A673 (cell line): ENCODE measurements around the gene PRC1. TPM values are rescaled to one million over a fixed set of nuclear protein-coding genes. Genes with fewer than 3 reads are reported as not detected.

Experiments
- BruUV-seq: library from RNA; stranded (reverse); fragments of 400-500 nt; replicated peaks from 2 replicates; lab custom pipeline; 2021; lab: Mats Ljungman, UMichigan
- CTCF ChIA-PET: fragments of 300-600 bp; sonication (Branson Sonifier 250); formaldehyde crosslinking; loops from one replicate; lab custom pipeline; 2022; ENCODE audit warnings: antibody characterized with exemption; lab: Charles Lee
- POLR2A ChIA-PET: fragments of 300-600 bp; sonication (Branson Sonifier 250); formaldehyde crosslinking; loops from one replicate; lab custom pipeline; 2022; ENCODE audit warnings: antibody characterized with exemption; ENCODE audit not compliant: low non-redundant PET; lab: Charles Lee
- DNase-seq: peaks from one replicate; pipeline ENCODE4 v3.0.0-alpha.2; 2015; ENCODE audit warnings: low spot score
- H3K27ac ChIP-seq: fragments of 200-600 bp; sonication (generic); 2 replicates; pipeline ENCODE4 v1.5.1; 2016; ENCODE audit warnings: mixed run types, low read depth, mild to moderate bottlenecking, mixed read lengths, antibody characterized with exemption, low read length; ENCODE audit not compliant: poor library complexity, severe bottlenecking
- H3K27me3 ChIP-seq: fragments of 200-600 bp; sonication (generic); replicated peaks from 2 replicates; pipeline ENCODE4 v1.6.1; 2017; ENCODE audit warnings: mixed run types, low read depth, mild to moderate bottlenecking, mixed read lengths, antibody characterized with exemption, low read length; ENCODE audit not compliant: insufficient read depth, poor library complexity
- H3K36me3 ChIP-seq: fragments of 200-600 bp; sonication (generic); 2 replicates; pipeline ENCODE4 v1.6.1; 2016; ENCODE audit warnings: mixed run types, mild to moderate bottlenecking, mixed read lengths, antibody characterized with exemption, low read length; ENCODE audit not compliant: insufficient read depth, poor library complexity, severe bottlenecking
- H3K4me1 ChIP-seq: fragments of 200-600 bp; sonication (generic); 2 replicates; pipeline ENCODE4 v1.6.1; 2017; ENCODE audit warnings: mixed run types, mild to moderate bottlenecking, mixed read lengths, antibody characterized with exemption, low read length; ENCODE audit not compliant: insufficient read depth, poor library complexity, severe bottlenecking
- H3K4me3 ChIP-seq: fragments of 200-600 bp; sonication (generic); 2 replicates; pipeline ENCODE4 v1.5.1; 2016; ENCODE audit warnings: low read depth, mixed run types, mild to moderate bottlenecking, mixed read lengths, low read length; ENCODE audit not compliant: poor library complexity, severe bottlenecking
- H3K9me3 ChIP-seq: fragments of 200-600 bp; sonication (generic); 2 replicates; pipeline ENCODE4 v1.6.1; 2016; ENCODE audit warnings: mixed run types, low read depth, mild to moderate bottlenecking, mixed read lengths, antibody characterized with exemption, low read length; ENCODE audit not compliant: poor library complexity, severe bottlenecking
- EZH2 ChIP-seq: fragments of 200-600 bp; sonication (generic); IDR thresholded peaks from 2 replicates; pipeline ENCODE4 v1.6.1; 2017; ENCODE audit warnings: borderline replicate concordance, low read depth, mild to moderate bottlenecking, mixed read lengths, antibody characterized with exemption, low read length; ENCODE audit not compliant: poor library complexity, severe bottlenecking
- intact Hi-C: fragments of 100-400 bp; cut with micrococcal nuclease; formaldehyde crosslinking; loops from one replicate; pipeline ENCODE4 v1.10.0; 2022; ENCODE audit not compliant: unreplicated experiment
- total RNA-seq: library from RNA; stranded (reverse); gene quantifications from 2 replicates; pipeline ENCODE4 v1.2.3, GENCODE V29; 2021
- TF ChIP-seq, protein P1 (sequence below): fragments of 300-800, 200-600 bp; sonication (generic); conservative IDR thresholded peaks from 2 replicates; pipeline ENCODE4 v1.5.1; 2017; ENCODE audit warnings: low read depth, mild to moderate bottlenecking, antibody characterized with exemption, low read length, moderate library complexity, mixed read lengths

The PRC1 gene
- total RNA-seq, 1 experiment from 2014 or later: 339 TPM

DNA sequence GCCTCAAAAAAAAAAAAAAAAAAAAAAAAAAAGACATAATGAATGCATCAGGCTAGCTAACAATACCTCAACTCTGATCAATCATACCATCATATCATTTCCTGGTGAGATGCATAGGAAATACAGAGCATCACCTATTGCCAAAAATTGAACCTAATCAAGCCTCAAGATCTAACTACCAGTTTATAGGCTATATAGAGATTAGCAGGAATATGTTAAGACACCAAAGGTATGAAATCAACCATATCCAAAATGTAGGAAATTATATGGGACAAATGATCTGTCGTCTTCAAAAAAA lies 28.4 kb upstream of the PRC1 start:
- Histone ChIP-seq H3K36me3 (no peaks in the 10 kb centered on the region), H3K9me3 (no peaks in the 10 kb centered on the region), H3K27ac (peak overlapping the region; percentile 76), H3K4me3 (peak overlapping the region; percentile 90), H3K27me3 (no peaks in the 10 kb centered on the region), H3K4me1 (peaks cover 3% of the 10 kb centered on the region)
- ChIA-PET CTCF (interaction anchor here (0.6 to 0.9 kb wide), 2 partner anchors 27 to 250 kb away, joined by 4 to 5 read pairs; no protein-coding TSS in a partner anchor), POLR2A (no interaction called here)
- TSS peak; percentile 71 for BruUV-seq
- intact Hi-C loops: no loop called here
- no peak for DNase-seq
- no peak for TF ChIP-seq EZH2
- TF ChIP-seq, protein P1, sequence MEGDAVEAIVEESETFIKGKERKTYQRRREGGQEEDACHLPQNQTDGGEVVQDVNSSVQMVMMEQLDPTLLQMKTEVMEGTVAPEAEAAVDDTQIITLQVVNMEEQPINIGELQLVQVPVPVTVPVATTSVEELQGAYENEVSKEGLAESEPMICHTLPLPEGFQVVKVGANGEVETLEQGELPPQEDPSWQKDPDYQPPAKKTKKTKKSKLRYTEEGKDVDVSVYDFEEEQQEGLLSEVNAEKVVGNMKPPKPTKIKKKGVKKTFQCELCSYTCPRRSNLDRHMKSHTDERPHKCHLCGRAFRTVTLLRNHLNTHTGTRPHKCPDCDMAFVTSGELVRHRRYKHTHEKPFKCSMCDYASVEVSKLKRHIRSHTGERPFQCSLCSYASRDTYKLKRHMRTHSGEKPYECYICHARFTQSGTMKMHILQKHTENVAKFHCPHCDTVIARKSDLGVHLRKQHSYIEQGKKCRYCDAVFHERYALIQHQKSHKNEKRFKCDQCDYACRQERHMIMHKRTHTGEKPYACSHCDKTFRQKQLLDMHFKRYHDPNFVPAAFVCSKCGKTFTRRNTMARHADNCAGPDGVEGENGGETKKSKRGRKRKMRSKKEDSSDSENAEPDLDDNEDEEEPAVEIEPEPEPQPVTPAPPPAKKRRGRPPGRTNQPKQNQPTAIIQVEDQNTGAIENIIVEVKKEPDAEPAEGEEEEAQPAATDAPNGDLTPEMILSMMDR: no peak

DNA sequence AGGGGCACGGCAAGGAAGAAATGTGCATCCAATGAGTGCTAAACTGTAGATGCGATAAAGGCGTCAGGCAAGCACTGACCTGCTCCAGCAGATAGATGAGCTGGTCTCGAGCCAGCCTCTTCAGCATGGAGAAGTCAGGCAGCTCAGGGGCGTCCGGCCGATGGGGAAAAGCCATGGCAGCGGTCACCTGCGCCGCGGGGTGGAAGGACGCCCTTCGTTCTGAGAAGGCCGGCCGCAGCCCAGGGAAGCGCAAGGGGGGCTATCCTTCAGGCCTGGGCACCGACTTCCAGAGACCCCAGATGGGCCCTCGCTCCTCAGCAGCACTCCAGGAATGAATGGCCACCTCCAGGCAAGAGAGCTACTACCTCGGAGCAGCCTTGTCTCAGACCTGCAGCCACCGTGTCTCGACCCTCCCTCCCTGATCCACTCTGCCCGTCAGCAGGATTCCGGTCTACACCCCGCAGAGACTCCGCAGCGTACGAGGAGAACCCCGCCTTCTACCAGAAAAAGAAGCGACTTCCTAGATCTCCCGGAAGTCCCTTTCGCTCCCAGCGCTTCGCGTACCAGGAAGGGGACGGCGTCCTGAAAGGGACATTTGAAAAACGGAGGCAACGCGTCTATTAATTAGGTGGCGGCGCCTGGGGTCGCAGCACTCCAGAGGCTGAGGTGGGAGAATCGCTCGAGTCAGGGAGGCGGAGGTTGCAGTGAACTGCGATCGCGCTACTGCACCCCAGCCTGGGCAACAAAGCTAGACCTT lies 27.9 kb upstream of the PRC1 start, which contains the start of gene VPS33B:
TSS of gene VPS33B (minus strand) at position 520 of the 757 bp plus-strand sequence. CDS start at position 175, 345 bp downstream.
- ChIA-PET POLR2A (no interaction called here), CTCF (interaction anchor here (0.6 to 0.9 kb wide), 3 partner anchors 27 to 251 kb away, joined by 3 to 5 read pairs (median 4); no protein-coding TSS in a partner anchor)
- intact Hi-C loops: no loop called here
- Histone ChIP-seq H3K9me3 (no peaks in the 10 kb centered on the region), H3K27ac (peak within 1 kb of the TSS; percentile 76), H3K4me3 (peak within 1 kb of the TSS; percentile 90), H3K36me3 (no peaks in the 10 kb centered on the region), H3K27me3 (no peaks in the 10 kb centered on the region), H3K4me1 (peaks cover 3% of the 10 kb centered on the region)
- TF ChIP-seq, protein P1: no peak
- no peak for TF ChIP-seq EZH2
- BruUV-seq: TSS peak; percentile 67
- peak; percentile 96 for DNase-seq

DNA sequence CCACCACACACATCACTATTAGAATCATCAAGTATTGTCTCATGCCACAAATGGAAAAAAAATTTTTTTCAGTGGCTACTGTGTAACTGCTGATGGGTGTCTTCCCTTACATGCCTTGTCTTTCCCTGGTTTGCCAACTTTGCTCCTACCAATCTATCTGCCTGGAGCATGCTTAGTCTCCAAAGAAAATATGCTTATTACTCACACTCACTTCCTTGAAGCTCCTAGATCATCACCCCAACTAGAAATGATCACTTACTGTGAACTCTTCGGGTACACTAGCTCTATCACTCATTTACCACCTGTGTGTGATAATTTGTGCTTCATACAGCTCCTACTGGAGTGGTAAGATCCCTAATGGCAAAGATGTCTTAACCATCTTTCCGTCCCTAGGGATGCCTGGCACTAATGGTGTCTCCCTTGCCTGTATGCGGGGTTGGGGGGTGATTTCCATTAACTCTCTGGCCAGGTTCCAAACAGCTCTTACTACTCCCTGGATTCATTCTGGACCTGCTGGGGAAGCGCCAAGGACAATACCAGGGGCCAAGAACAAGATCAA lies 27.3 kb upstream of the PRC1 start:
- POLR2A ChIA-PET: no interaction called here

More for the DNA sequence above, 27.3 kb upstream of the PRC1 start:
- H3K4me3 ChIP-seq: peak overlapping the region; percentile 90
- CTCF ChIA-PET: interaction anchor here (0.9 kb wide), 1 partner anchor 28 kb away, joined by 4 read pairs; no protein-coding TSS in a partner anchor
- H3K4me1 ChIP-seq: peaks cover 3% of the 10 kb centered on the region
- TF ChIP-seq EZH2: no peak
- intact Hi-C loops: no loop called here
- peak; percentile 31 for DNase-seq
- peak overlapping the region; percentile 76 for H3K27ac ChIP-seq
- no peaks in the 10 kb centered on the region for H3K9me3 ChIP-seq
- H3K36me3 ChIP-seq: no peaks in the 10 kb centered on the region
- no peaks in the 10 kb centered on the region for H3K27me3 ChIP-seq
- BruUV-seq: no TSS peak
